Esophagus muscularis mucosa (tissue), 4 donors: ENCODE measurements around the gene UBAP2L. TPM values are rescaled to one million over a fixed set of nuclear protein-coding genes. Genes with fewer than 3 reads are reported as not detected.

Experiments used
- DNase-seq: peaks from one replicate; pipeline ENCODE4 v3.0.0-alpha.2; 2017; ENCODE audit errors: extremely low spot score
- H3K27ac ChIP-seq, 4 donors: fragments of 200-600 bp; sonication (generic); replicated peaks in 1 of 4; 1 replicate in 3 of 4; 2 replicates in 1 of 4; pipeline ENCODE4 v1.5.1; 2016 to 2019; ENCODE audit warnings: mild to moderate bottlenecking in 1 of 4
- H3K27me3 ChIP-seq, 4 donors: fragments of 200-600 bp; sonication (generic); one replicate each; pipeline versions ENCODE4 v1.5.1 to v1.6.0; 2016 to 2019
- H3K36me3 ChIP-seq, 4 donors: fragments of 200-600 bp; sonication (generic); one replicate each; pipeline ENCODE4 v1.5.1; 2016 to 2019
- H3K4me1 ChIP-seq, 4 donors: fragments of 200-600 bp; sonication (generic); one replicate each; pipeline ENCODE4 v1.5.1; 2016 to 2019
- H3K4me3 ChIP-seq, 4 donors: fragments of 200-600 bp; sonication (generic); 1 replicate in 2 of 4; 2 replicates in 2 of 4; pipeline ENCODE4 v1.5.1; 2016 to 2019; ENCODE audit warnings: mild to moderate bottlenecking in 4 of 4, moderate library complexity in 1 of 4
- H3K9me3 ChIP-seq, 4 donors: fragments of 200-600 bp; sonication (generic); 1 replicate in 3 of 4; 2 replicates in 1 of 4; pipeline ENCODE4 v1.5.1; 2016 to 2019
- CTCF ChIP-seq, 3 experiments: fragments of 200-600 bp in 2 of 3; fragments of 450-650 bp in 1 of 3; sonication (generic) in 2 of 3; IDR thresholded peaks; one replicate each; pipeline ENCODE4 v1.5.1; 2017 to 2019; ENCODE audit warnings: antibody characterized with exemption in 3 of 3, mild to moderate bottlenecking in 2 of 3, moderate library complexity in 1 of 3
- EP300 ChIP-seq: sonication (generic); formaldehyde crosslinking; IDR thresholded peaks from one replicate; pipeline ENCODE4 v1.6.1; 2017; ENCODE audit warnings: antibody characterized with exemption
- POLR2A ChIP-seq: fragments of 450-650 bp; IDR thresholded peaks from one replicate; pipeline ENCODE4 v1.6.1; 2017; ENCODE audit warnings: antibody characterized with exemption, moderate library complexity, mild to moderate bottlenecking, low read depth
- POLR2AphosphoS5 ChIP-seq, 2 donors: sonication (generic); formaldehyde crosslinking; IDR thresholded peaks; one replicate each; pipeline ENCODE4 v1.6.1; 2017; ENCODE audit warnings: antibody characterized with exemption in 2 of 2
- WGBS: methylation state at CpG from one replicate; pipeline ENCODE4 v1.1.5; 2018; 5-methylcytosine and 5-hydroxymethylcytosine counted together
- intact Hi-C: fragments of 100-400 bp; cut with DNase I; formaldehyde crosslinking; loops from one replicate; pipeline ENCODE4 v1.15.1; 2023
- total RNA-seq, 4 donors: library from RNA; depleted of rRNA; stranded (reverse); fragments of >200 nt; gene quantifications; one replicate each; pipeline versions ENCODE4 v1.1.0 to v1.2.1, GENCODE V29; 2016

Gene UBAP2L
- total RNA-seq, result 10 to 100 TPM; 53.6 to 79.7 (median 63.4) TPM

GRCh38 chr1:154220071-154220969, at the start of gene UBAP2L:
TSS of gene UBAP2L (plus strand) at chr1:154220955. CDS start at chr1:154225124, 4,169 bp downstream.
- Histone ChIP-seq H3K36me3 (peaks cover 4 to 38% (median 20%) of the 10 kb centered on the region in 4 donors), H3K27ac (peak within 1 kb of the TSS; percentile 97 to 100 (median 98)), H3K4me3 (peak within 1 kb of the TSS; percentile 70 to 94 (median 90)), H3K9me3 (no peaks in the 10 kb centered on the region), H3K4me1 (peaks cover 44 to 77% (median 63%) of the 10 kb centered on the region in 4 donors), H3K27me3 (no peaks in the 10 kb centered on the region)
- under 1% methylated on average over 37 of the region's 73 CpGs for WGBS
- TF ChIP-seq POLR2AphosphoS5 (IDR thresholded peaks at IDR 0.05) (peak; percentile 98 to 100), POLR2A (peak; percentile 38), CTCF (IDR thresholded peaks at IDR 0.05) (no peak), EP300 (peak; percentile 87)
- intact Hi-C loops, result loop anchor here (2.0 kb wide), 1 partner anchor 52 kb away; the partner anchor contains the start of gene HAX1
- peak; percentile 100 for DNase-seq

GRCh38 chr1:154171223-154171583, 49.6 kb upstream of the UBAP2L start:
- DNase-seq, result no peak
- no peaks in the 10 kb centered on the region for H3K27me3 ChIP-seq
- TF ChIP-seq CTCF (IDR thresholded peaks at IDR 0.05) (no peak), EP300 (no peak), POLR2A (no peak), POLR2AphosphoS5 (IDR thresholded peaks at IDR 0.05) (no peak)
- H3K4me3 ChIP-seq, result no peak overlapping the region
- H3K4me1 ChIP-seq, result peaks cover 5 to 10% (median 9%) of the 10 kb centered on the region in 4 donors
- intact Hi-C loops, result no loop called here
- H3K9me3 ChIP-seq, result no peaks in the 10 kb centered on the region
- peaks cover 70 to 98% (median 92%) of the 10 kb centered on the region in 4 donors for H3K36me3 ChIP-seq
- H3K27ac ChIP-seq, result no peak overlapping the region
- 92% methylated on average over 4 of the region's 4 CpGs for WGBS

GRCh38 chr1:154171880-154172279, 48.9 kb upstream of the UBAP2L start:
- Histone ChIP-seq H3K4me3 (no peak overlapping the region), H3K9me3 (no peaks in the 10 kb centered on the region), H3K36me3 (peaks cover 63 to 91% (median 85%) of the 10 kb centered on the region in 4 donors), H3K27me3 (no peaks in the 10 kb centered on the region), H3K27ac (no peak overlapping the region), H3K4me1 (peaks cover 11 to 17% (median 16%) of the 10 kb centered on the region in 4 donors)
- TF ChIP-seq EP300, result no peak
- TF ChIP-seq CTCF (IDR thresholded peaks at IDR 0.05), result no peak
- TF ChIP-seq POLR2A, result no peak
- no peak for TF ChIP-seq POLR2AphosphoS5 (IDR thresholded peaks at IDR 0.05)
- intact Hi-C loops, result no loop called here
- 86% methylated on average over 5 of the region's 5 CpGs for WGBS
- DNase-seq, result no peak

GRCh38 chr1:154174654-154175053, 46.1 kb upstream of the UBAP2L start:
- TF ChIP-seq EP300, result no peak
- TF ChIP-seq POLR2A, result no peak
- no peak for TF ChIP-seq POLR2AphosphoS5 (IDR thresholded peaks at IDR 0.05)
- TF ChIP-seq CTCF (IDR thresholded peaks at IDR 0.05), result no peak
- peaks cover 39 to 72% (median 62%) of the 10 kb centered on the region in 4 donors for H3K36me3 ChIP-seq
- intact Hi-C loops, result no loop called here
- no peak for DNase-seq
- H3K27me3 ChIP-seq, result no peaks in the 10 kb centered on the region
- H3K4me3 ChIP-seq, result no peak overlapping the region
- H3K4me1 ChIP-seq, result peaks cover 35 to 44% (median 44%) of the 10 kb centered on the region in 4 donors
- no peak overlapping the region for H3K27ac ChIP-seq
- 90% methylated on average over 4 of the region's 4 CpGs for WGBS
- no peaks in the 10 kb centered on the region for H3K9me3 ChIP-seq
